Measurements from ENCODE around the gene FNDC5.

DNA sequence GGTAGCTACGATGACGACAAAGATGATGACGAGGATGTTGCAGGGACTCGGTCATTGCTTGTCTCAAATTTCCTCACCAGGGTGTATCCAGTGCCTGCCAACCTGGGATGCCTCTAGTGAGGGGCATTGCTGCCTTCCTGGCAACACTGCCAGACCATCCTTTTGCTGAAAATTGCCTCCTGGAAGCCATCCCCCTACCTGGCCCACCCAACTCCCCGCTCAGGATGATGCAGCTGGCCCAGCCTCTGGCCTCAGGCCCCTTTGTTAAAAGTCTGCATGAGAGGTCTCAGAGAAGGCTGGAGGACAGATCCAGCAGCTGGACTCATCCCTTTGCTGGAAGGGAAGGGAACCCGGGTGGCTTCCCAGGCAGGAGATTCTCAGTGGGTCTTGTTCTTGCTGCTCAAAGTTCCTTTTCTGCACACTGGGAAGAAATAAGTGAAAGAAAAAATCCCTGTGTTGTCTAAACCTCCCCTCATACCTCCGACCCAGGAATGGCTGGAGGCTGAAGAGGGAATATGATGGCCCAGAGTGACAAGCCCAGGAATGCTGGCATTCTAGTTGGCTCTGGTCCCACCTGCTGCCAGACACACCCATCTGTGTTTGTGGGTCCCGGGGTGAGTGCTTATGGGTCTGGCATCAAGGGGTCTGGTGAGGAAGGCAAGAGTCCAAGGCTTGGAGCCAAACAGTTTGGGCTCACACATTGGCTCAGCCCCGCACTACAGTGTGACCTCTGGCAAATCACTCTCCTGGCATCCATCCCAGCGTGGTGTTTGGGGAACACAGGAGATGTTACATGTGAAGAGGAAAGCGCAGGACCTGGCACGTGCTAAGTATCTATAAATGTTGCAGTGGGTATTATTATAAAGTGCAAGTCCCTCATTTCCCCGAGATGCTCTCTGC is 6.7 kb upstream of the FNDC5 start:
- TF ChIP-seq POLR2AphosphoS5 (IDR thresholded peaks at IDR 0.05) (no peak), RAD21 (conservative IDR thresholded peaks at IDR 0.05) (no peak)
- TF ChIP-seq, protein P1, sequence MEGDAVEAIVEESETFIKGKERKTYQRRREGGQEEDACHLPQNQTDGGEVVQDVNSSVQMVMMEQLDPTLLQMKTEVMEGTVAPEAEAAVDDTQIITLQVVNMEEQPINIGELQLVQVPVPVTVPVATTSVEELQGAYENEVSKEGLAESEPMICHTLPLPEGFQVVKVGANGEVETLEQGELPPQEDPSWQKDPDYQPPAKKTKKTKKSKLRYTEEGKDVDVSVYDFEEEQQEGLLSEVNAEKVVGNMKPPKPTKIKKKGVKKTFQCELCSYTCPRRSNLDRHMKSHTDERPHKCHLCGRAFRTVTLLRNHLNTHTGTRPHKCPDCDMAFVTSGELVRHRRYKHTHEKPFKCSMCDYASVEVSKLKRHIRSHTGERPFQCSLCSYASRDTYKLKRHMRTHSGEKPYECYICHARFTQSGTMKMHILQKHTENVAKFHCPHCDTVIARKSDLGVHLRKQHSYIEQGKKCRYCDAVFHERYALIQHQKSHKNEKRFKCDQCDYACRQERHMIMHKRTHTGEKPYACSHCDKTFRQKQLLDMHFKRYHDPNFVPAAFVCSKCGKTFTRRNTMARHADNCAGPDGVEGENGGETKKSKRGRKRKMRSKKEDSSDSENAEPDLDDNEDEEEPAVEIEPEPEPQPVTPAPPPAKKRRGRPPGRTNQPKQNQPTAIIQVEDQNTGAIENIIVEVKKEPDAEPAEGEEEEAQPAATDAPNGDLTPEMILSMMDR (IDR thresholded peaks at IDR 0.05; ENCODE audit: poor library complexity, severe bottlenecking) = no peak
- TF ChIP-seq, protein P2, sequence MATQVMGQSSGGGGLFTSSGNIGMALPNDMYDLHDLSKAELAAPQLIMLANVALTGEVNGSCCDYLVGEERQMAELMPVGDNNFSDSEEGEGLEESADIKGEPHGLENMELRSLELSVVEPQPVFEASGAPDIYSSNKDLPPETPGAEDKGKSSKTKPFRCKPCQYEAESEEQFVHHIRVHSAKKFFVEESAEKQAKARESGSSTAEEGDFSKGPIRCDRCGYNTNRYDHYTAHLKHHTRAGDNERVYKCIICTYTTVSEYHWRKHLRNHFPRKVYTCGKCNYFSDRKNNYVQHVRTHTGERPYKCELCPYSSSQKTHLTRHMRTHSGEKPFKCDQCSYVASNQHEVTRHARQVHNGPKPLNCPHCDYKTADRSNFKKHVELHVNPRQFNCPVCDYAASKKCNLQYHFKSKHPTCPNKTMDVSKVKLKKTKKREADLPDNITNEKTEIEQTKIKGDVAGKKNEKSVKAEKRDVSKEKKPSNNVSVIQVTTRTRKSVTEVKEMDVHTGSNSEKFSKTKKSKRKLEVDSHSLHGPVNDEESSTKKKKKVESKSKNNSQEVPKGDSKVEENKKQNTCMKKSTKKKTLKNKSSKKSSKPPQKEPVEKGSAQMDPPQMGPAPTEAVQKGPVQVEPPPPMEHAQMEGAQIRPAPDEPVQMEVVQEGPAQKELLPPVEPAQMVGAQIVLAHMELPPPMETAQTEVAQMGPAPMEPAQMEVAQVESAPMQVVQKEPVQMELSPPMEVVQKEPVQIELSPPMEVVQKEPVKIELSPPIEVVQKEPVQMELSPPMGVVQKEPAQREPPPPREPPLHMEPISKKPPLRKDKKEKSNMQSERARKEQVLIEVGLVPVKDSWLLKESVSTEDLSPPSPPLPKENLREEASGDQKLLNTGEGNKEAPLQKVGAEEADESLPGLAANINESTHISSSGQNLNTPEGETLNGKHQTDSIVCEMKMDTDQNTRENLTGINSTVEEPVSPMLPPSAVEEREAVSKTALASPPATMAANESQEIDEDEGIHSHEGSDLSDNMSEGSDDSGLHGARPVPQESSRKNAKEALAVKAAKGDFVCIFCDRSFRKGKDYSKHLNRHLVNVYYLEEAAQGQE (IDR thresholded peaks at IDR 0.05; ENCODE audit: borderline replicate concordance) = no peak

Measured in neural cell (in vitro differentiated cells).